SIG-M5 treated with dmso at 0.1 percent for 504 hours (cell line): Measurements from ENCODE around the gene TINAGL1.
A peak's percentile ranks its signal among the peaks of the same experiment; 100 is the strongest.

ENCODE experiments used
- DNase-seq: peaks from one replicate; lab custom pipeline; 2025; ENCODE audit not compliant: unreplicated experiment; lab: John Stamatoyannopoulos, UW

The TINAGL1 gene

DNA sequence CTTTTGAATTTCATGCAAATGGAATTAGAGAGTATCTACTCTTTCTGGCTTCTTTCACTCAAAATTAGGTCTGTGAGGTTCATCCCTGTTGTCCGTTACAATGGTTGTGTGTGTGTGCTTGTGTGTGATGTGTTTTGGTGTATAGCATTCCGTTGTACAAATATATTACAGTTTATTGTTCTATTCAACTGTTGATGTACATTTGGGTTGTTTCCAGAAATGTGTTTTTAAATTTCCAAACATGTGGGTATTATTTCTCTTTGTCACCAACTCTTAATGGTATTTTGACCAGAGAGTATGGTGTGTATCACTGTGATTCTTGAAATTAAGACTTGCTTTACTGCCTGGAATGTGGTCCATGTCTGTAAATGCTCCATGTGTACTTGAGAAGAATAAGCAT lies 24.3 kb downstream of the TINAGL1 start:
- no peak for DNase-seq

DNA sequence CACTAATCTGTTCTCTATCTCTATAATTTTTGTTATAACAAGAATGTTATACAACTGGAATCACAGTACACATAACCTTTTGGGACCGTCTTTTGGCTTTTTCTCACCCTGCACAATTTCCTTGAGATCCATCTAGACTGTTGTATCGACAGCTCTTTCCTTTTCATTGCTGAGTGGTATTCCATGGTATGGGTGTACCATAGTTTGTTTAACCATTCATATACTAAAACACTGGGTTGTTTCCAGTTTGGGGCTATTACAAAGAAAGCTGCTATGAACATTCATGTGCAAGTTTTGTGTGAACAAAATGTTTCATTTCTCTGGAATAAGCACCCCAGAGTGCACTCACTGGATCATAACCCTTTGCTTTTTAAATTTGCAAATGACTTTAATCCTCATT lies 25.8 kb downstream of the TINAGL1 start:
- DNase-seq = no peak

DNA sequence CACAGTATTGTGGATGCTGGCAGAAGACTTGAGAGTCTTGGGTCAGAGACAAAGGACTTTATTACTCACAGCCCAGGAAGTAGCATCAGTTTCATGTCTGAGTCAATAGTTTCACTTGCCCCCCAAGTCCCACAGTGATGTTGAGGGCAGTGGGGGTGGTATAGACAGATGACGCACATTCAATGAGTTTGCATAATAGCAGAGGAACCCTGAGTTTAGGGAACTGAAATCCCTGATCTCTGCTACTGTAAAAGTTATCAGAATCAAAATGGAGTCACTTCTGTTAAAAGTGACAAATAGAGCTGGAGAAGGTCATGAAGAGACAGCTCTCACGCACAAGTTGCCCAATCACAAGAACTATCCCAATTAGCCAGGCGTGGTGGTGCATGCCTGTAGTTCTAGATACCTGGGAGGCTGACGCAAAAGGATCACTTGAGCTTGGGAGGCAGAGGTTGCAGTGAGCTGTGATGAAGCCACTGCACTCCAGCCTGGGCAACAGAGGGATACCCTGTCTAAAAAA lies 29.7 kb downstream of the TINAGL1 start:
- DNase-seq = peak; percentile 95

DNA sequence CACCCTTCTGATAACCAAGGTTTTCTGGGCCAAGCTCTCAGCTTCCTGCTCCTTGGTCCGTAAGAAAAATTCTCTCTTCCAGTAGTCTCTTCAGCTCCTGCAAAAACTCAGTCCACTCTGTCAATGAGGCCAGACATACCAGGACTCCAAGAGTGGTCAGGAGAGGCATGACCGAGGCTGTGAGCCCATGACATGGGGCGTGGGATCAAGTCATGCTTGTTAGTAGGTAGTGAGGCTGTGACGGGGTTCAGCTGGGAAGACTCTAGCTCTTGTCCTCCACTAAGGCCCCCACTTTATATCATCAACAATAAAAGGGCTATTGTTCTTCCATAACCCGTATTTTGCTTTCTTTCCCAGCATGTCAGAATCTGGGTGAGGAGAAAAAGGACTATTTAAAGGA lies 31.0 kb downstream of the TINAGL1 start:
- DNase-seq = no peak

DNA sequence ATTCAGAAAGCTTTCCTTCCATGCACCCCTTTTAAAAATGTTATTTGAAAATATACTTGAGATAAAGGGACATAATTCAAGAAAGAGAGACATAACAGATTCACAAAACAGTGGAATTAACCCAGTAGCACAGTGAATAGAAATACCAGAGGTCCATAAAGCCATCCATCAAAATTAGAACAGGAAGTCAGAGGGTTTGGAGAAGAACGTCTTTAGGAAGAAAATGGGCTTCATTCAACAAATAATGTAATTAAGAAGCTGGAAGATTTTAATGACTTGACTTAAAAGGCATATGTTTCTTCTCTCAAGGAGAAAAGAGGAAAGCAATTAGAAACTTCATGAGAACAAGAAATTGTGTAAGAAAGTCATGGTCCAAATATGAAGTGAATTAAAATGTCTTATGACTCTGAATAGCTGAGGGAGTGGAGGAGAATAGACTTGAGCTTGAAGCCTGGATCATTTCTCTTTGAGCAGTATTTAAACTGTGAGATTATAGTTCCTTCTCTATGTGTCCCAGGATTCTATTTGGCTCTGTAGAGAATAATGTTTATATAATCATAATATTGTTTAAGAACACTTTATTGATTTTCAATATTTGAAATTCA lies 33.3 kb downstream of the TINAGL1 start:
- no peak for DNase-seq

DNA sequence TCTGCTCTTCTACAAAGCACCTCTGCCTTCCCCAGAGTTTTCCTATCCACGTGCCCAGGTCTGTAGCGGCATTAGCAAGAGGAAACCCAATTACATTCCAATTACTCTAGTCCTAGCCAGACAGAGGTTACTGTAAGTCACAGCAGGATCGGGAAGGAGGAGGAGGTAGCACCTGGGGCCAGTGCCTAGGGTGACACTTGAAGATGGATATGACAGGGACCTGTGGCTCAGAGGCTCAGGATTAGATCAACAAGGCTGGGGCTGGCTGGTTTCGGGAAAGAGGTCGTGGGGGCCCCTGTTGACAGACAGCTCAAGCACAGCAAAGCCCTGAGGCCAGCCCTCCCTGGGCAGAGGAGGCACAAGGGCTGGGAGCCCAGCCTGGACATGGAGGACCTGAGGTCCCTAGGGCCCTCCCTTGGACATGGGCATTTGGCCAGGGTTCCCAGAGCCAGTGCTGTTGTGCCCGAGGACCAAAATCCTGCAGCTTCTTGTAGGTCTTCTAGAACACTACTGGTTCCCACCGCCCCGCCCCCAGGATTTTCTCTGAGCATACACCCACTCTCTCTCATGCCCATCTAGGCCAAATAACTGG lies 38.2 kb downstream of the TINAGL1 start:
- DNase-seq = no peak

DNA sequence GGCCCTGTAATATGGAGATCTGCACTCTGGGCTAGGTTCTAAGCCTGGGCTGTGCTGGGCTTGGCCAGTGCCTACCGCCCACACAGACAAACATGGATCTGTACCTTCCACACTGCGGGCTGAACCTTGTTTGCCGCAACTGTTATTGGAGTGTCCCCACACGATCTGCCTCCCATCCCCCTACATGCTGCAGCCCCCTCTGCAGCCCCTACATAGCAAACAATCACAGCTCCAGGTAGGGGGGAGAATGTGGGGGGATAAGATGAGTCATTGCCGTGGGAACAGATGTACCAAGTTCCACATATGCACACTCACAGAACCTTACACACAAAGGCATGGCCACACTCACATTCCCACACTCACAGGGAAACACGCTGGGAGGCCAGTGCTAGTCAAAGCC lies 39.1 kb downstream of the TINAGL1 start:
- DNase-seq = no peak

DNA sequence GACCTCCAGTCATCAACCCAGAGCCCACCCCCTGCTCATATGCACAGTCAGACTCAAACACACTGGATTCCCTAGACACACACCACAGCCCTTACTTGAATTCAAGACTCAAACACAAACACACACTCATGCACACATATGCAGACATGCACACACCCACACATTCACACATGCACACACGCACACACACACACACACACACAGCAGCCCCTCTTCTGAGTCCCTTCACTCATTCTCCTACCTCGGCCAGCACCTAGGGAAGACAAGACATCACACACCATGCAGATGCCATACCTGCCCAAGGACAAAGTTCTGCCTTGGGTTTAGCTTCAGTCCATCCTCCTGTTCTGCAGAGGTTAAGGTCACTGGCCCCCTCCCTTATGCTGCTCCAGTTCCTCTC lies 39.6 kb downstream of the TINAGL1 start:
- DNase-seq = no peak

DNA sequence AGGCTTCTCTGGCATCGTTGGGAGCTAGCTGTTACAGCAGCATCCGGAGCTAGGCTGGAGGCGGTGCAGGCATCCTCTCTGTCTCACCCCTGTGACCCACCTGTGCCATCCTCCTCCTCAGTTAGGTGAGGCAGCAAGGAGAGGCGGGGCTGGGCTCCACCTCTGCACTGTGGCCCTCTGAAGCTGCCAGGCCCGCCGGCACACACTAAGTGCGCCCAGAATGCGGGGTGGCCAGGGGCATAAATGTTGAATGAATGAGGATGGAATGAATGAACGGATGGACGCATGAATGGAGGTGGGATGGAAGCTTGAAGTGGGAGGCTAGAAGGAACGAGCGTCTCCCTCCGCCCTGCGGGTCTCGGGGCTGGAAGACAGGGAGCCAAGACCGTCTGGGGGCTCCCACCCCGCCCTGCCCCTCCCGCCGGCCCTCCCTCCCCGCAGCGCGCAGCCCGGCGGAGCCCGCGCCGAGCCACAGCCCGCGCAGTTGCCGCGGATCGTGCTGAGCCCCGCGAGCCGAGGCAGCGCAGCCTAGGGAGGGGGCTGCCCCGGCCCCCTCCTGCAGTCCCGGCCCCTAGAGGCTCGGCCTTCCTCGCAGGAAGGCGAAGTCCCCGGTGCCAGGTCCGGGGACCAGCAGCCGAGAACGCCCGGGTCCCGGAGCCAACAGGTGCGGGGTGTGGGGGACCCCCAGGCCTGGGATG lies 41.1 kb downstream of the TINAGL1 start, which contains the start of gene HCRTR1:
Gene HCRTR1 (plus strand): TSS at position 472 of the 698 bp plus-strand sequence. CDS start 1,504 bp downstream, outside the sequence.
- DNase-seq = no peak

DNA sequence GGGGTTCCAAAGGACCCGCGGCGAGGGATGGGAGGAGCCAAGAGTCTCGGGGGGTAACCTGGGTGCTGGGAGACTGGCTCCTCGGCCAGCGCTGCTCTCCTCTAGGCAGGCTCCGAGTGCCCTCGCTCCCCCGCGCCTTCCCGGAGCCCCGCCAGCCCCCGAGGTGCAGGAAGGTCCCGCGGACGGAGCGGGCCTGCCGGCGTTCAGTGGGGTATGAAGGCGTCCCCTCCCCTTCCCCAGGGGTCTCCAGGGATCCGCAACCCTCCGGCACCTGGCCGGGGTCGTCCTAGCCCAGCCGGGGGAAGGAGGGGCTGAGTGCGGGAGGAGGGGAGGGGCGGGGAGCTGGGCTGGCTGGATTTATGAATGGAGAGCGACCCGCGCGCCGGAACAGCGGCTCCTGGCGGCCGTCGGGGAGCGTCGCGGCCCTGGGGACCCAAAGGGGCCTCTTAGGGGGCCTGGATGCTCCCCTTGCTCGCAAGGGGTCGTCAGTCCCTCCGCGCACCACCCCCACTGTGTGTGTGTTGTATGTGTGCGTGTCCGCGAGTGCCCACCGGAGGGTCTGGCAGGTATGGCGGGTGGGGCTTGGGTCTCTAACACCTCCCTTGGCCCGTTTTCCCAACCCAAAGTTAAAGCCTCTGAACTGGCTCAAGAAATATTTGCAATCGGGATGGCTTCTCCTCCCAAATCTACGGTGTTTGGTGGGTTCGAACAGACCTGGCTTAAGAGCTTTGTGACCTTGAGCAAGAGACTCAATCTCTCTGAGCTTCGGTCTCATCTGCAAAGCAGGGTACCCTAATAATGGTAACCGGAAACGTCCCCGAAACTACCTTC lies 41.8 kb downstream of the TINAGL1 start:
- DNase-seq = peak; percentile 42

DNA sequence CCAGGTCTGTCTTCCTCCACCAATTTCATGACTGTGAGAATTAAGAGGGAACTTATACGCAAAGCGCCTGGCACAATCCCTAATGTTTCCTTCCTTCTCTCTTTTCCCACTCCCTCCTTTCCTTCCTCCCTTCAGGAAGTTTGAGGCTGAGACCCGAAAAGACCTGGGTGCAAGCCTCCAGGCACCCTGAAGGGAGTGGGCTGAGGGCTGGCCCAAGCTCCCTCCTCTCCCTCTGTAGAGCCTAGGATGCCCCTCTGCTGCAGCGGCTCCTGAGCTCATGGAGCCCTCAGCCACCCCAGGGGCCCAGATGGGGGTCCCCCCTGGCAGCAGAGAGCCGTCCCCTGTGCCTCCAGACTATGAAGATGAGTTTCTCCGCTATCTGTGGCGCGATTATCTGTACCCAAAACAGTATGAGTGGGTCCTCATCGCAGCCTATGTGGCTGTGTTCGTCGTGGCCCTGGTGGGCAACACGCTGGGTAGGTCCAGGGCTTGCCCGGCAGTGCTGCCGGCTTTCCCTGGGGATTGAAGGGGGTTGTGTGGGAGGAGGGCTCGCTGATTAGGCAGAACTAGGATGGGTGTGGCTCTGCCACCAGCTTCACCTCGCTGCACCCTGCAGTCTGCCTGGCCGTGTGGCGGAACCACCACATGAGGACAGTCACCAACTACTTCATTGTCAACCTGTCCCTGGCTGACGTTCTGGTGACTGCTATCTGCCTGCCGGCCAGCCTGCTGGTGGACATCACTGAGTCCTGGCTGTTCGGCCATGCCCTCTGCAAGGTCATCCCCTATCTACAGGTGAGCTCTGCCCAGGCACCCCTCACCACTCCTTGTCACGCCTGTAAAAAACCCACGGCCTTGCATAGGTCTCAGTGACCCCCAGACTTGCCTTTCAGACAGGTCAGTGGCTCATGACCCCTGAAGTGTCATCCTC lies 42.9 kb downstream of the TINAGL1 start:
- DNase-seq = no peak

DNA sequence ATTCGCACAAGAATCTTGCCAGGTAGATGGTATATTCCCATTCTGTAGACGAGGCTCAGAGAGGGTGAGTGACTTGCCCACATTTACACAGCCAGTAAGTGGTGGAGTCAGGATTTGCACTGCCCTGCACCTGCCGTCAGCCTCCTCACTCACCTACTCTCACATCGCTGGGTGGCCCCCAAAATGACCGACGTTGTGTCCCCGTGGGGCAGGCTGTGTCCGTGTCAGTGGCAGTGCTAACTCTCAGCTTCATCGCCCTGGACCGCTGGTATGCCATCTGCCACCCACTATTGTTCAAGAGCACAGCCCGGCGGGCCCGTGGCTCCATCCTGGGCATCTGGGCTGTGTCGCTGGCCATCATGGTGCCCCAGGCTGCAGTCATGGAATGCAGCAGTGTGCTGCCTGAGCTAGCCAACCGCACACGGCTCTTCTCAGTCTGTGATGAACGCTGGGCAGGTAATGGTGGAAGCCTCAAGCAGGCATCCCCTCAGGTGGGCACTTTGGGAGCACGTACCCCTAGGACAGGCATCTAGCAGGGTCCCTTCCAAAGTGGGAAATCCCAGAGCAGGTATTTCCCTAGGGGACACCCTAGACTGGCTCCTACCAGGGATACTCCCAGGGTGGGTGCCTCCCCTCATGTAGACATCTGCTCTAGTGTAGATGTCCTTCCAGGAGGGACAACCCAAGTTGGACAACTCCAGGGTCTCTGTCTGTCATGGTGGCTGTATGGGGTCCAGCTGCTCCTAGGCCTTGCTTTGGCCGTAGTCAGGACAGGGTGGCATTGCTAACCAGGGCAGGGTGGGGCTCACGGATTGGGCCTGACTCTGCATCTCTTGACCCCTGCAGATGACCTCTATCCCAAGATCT lies 44.5 kb downstream of the TINAGL1 start:
- no peak for DNase-seq

DNA sequence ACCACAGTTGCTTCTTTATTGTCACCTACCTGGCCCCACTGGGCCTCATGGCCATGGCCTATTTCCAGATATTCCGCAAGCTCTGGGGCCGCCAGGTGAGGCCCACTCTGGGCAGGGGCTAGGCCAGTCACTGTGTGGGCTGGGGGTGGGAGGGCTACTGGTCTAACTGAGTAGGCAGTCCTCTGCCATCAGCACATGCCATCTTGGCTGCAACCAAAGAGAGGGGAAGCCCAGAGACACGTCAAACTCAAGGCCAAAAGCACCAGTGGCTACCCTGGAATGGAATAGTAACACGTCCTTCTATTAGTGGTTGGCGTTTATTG lies 45.1 kb downstream of the TINAGL1 start:
- DNase-seq = no peak

DNA sequence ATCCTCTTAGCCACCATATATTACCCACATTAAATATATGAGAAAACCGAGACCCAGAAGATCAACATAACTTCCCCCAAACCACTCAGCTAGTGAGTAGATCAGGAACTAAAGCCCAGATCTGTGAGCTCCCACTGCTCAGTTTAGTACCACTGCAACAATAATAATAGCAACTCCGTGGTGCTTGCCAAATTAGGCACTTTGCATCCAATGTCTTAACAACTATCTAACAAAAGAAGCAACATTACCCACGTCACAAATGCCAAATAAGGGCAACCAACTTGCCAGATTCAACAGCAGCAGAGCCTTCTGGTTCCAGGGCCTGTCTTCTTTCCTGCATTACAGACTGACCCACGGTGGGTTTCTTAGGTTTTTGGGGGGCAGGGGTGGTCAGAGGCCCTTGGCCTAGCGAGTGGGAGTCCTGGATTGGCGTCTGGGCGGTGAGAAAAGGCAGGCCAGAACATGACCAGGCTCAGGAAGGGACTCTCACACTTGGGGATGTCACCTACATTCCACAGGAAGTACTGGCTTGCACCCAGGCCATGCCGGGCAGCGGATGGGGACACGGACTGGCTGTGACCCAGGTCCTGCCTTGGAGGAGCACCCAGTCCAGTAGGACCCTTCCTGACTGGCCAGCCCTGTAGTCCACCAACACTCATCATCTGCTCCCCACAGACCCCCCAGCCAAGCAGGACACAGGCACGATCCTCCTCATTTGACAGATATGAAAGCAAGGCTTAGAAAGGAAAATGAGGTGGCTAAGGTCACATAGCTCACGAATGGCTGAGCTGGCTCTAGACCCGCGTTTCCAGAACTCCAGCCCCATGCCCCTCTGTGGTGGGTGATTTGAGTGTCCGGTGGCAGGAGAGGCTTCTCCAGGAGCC lies 45.8 kb downstream of the TINAGL1 start:
- DNase-seq = no peak

DNA sequence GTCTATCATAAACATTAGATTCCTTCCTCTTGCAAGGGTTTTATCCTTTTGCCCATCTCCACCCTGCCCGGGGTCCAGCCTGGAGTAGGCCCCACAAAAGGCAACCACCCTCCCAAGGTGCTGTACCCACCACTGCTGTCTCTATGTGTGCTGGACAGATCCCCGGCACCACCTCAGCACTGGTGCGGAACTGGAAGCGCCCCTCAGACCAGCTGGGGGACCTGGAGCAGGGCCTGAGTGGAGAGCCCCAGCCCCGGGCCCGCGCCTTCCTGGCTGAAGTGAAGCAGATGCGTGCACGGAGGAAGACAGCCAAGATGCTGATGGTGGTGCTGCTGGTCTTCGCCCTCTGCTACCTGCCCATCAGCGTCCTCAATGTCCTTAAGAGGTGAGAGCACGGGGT lies 47.0 kb downstream of the TINAGL1 start:
- DNase-seq = no peak

DNA sequence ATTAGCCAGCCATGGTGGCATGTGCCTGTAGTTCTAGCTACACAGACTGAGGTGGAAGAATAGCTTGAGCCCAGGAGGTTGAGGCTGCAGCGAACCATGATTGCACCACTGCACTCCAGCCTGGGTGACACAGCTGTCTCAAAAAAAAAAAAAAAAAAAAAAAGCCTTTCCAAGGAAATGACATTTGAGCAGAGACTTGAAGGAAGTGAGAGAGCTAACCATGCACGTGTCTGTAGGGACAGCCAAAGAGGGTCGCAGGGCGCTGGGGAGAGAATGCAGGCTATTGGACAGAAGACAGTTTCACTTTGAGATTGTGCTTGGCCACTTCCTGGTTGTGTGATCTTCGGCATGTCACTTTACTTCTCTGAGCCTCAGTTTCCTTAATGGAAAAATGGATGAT lies 48.0 kb downstream of the TINAGL1 start:
- peak; percentile 53 for DNase-seq

DNA sequence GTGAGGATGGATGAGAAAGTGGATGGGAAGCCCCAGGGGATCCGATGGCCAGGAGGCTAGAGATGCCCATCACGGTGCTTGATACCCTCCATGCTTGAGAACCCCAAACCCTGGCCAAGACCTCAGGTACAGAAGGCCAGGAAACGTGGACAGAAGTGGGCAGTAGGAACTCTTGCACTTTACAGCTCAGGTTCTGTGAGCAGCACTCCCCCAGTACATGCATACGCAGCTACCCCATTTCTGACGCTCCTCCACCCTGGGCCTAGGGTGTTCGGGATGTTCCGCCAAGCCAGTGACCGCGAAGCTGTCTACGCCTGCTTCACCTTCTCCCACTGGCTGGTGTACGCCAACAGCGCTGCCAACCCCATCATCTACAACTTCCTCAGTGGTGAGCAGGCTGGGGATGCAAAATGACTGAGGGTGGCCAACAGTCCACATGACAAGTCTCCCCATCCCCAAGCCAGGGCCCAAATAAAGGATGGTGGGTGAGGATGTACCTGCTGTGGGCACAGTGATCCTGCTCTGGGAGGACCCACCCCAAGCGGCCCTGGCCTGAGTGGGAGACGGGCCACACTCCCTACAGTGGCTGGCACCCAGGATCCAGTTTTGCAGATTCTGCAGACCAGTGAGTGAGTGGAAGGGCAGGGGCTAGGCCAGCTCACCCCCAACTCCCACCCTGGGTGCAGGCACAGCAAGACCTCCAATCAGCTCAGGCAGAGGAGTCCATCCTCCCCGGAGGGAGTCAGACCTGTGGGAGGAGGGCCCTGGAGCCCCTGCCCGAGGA lies 48.6 kb downstream of the TINAGL1 start:
- DNase-seq = no peak
